Kidney (tissue), 14 donors: Measurements from ENCODE around the gene OGFOD1. TPM values are rescaled to one million over a fixed set of nuclear protein-coding genes. Genes with fewer than 3 reads are reported as not detected.
A peak's percentile ranks its signal among the peaks of the same experiment; 100 is the strongest.

Source experiments
- DNase-seq, 5 donors: peaks; one replicate each; pipeline ENCODE4 v3.0.0-alpha.2; 2013 to 2020
- FAIRE-seq: peaks from 2 replicates; lab custom pipeline; 2012; peaks lifted over from hg19 to GRCh38; lab: Jason Lieb, UNC
- H3K27ac ChIP-seq, 2 donors: one replicate each; pipeline ENCODE4 v1.7.0; 2013; ENCODE audit warnings: low read depth in 2 of 2, low read length in 2 of 2, inconsistent platforms in 1 of 2
- H3K27me3 ChIP-seq: one replicate; pipeline ENCODE4 v1.7.1; 2013; ENCODE audit warnings: low read length, inconsistent platforms; ENCODE audit not compliant: control insufficient read depth, insufficient read depth
- H3K36me3 ChIP-seq, 3 donors: one replicate each; pipeline versions ENCODE4 v1.7.0 to v1.7.1; 2013; ENCODE audit warnings: low read length in 3 of 3, control low read depth in 1 of 3, inconsistent platforms in 1 of 3; ENCODE audit not compliant: insufficient read depth in 3 of 3, control insufficient read depth in 2 of 3
- H3K4me1 ChIP-seq, 3 donors: one replicate each; pipeline versions ENCODE4 v1.7.0 to v1.7.1; 2013; ENCODE audit warnings: low read length in 3 of 3, inconsistent platforms in 1 of 3, low read depth in 1 of 3; ENCODE audit not compliant: control insufficient read depth in 2 of 3, insufficient read depth in 2 of 3
- H3K4me3 ChIP-seq, 3 donors: one replicate each; pipeline versions ENCODE4 v1.7.0 to v1.8.1; 2013; ENCODE audit warnings: low read length in 3 of 3, control low read depth in 1 of 3, inconsistent platforms in 1 of 3
- H3K9ac ChIP-seq, 3 donors: one replicate each; pipeline versions ENCODE4 v1.7.0 to v1.7.1; 2013; ENCODE audit warnings: low read length in 3 of 3, control low read depth in 1 of 3, inconsistent platforms in 1 of 3
- H3K9me3 ChIP-seq, 3 donors: one replicate each; pipeline versions ENCODE4 v1.7.0 to v1.7.1; 2013; ENCODE audit warnings: low read length in 3 of 3, control low read depth in 1 of 3, inconsistent platforms in 1 of 3; ENCODE audit not compliant: control insufficient read depth in 2 of 3, insufficient read depth in 1 of 3
- CTCF ChIP-seq: IDR thresholded peaks from 3 replicates; pipeline ENCODE4 v1.5.1; 2012; ENCODE audit warnings: mild to moderate bottlenecking, moderate library complexity, borderline replicate concordance; ENCODE audit not compliant: insufficient read depth; ENCODE audit errors: extremely low read depth
- intact Hi-C: fragments of 100-400 bp; cut with DNase I; formaldehyde crosslinking; loops from one replicate; pipeline ENCODE4 v1.11.1; 2022
- polyA plus RNA-seq: library from polyadenylated mRNA; stranded (reverse); fragments of 350-450 nt; fragmentation: Illumina TruSeq; extraction: RNeasy Lipid Tissue Mini Kit (QIAGEN cat#74804); gene quantifications from one replicate; pipeline ENCODE4 v1.2.3, GENCODE V29; 2014; ENCODE audit warnings: low read depth, low replicate concordance; ENCODE audit not compliant: insufficient read depth
- total RNA-seq: library from RNA; stranded (reverse); fragmentation: NEBNext Ultra II Directional; extraction: Animal tissue kit (Norgen Biotek cat#: 25700); gene quantifications from one replicate; pipeline ENCODE4 v1.2.1, GENCODE V29; 2021
- donor health status: control.
- donor health status: control.
- donor health status: control.
- donor health status: control.
- donor health status: control.
- donor health status: DM: yes; HTN: yes; CAD: no.
- donor health status: Normal renal cell carcinoma (clear cell type).

OGFOD1 gene
- total and polyA plus RNA-seq, 2 donors from 2014 or later = 16.1 to 39.4 TPM

GRCh38 chr16:56423584-56424403, 27.6 kb upstream of the OGFOD1 start:
- Histone ChIP-seq H3K27me3 (no peaks in the 10 kb centered on the region), H3K9me3 (no peaks in the 10 kb centered on the region), H3K4me3 (peak overlapping the region; percentile 79 to 93 (median 81)), H3K4me1 (peaks cover 3 to 20% (median 18%) of the 10 kb centered on the region in 3 donors), H3K27ac (peak overlapping the region; percentile 26 to 80), H3K9ac (peak overlapping the region; percentile 76 to 77 (median 76)), H3K36me3 (no peaks in the 10 kb centered on the region)
- DNase-seq = peak in 2 of 5 donors; percentile 30 to 53
- no peak for TF ChIP-seq CTCF
- intact Hi-C loops = no loop called here
- FAIRE-seq = no peak

GRCh38 chr16:56424404-56424764, 27.0 kb upstream of the OGFOD1 start:
- peaks cover 3 to 20% (median 18%) of the 10 kb centered on the region in 3 donors for H3K4me1 ChIP-seq
- no peaks in the 10 kb centered on the region for H3K27me3 ChIP-seq
- FAIRE-seq = no peak
- peak in 2 of 5 donors; percentile 46 to 56 for DNase-seq
- no peaks in the 10 kb centered on the region for H3K36me3 ChIP-seq
- H3K27ac ChIP-seq = peak overlapping the region; percentile 61 to 80
- H3K9ac ChIP-seq = peak overlapping the region; percentile 76 to 77 (median 76)
- H3K9me3 ChIP-seq = no peaks in the 10 kb centered on the region
- H3K4me3 ChIP-seq = peak overlapping the region; percentile 79 to 93 (median 81)
- intact Hi-C loops = no loop called here
- TF ChIP-seq CTCF = no peak

- H3K9ac ChIP-seq = peak overlapping the region in 2 of 3 donors; percentile 56 to 76
- no peaks in the 10 kb centered on the region for H3K27me3 ChIP-seq
- peaks cover 3 to 18% (median 18%) of the 10 kb centered on the region in 3 donors for H3K4me1 ChIP-seq
- H3K9me3 ChIP-seq = no peaks in the 10 kb centered on the region
- intact Hi-C loops = no loop called here
- DNase-seq (peak; percentile 40 to 85 (median 71)), FAIRE-seq (no peak)
- H3K36me3 ChIP-seq = no peaks in the 10 kb centered on the region
- no peak for TF ChIP-seq CTCF
- H3K27ac ChIP-seq = peak overlapping the region; percentile 61 to 80
- peak overlapping the region; percentile 11 to 79 (median 50) for H3K4me3 ChIP-seq
Measured at GRCh38 chr16:56424791-56425438, 26.4 kb upstream of the OGFOD1 start.
